Measurements from ENCODE around the gene PPP1CC.
A peak's percentile ranks its signal among the peaks of the same experiment; 100 is the strongest.

Gene PPP1CC

DNA sequence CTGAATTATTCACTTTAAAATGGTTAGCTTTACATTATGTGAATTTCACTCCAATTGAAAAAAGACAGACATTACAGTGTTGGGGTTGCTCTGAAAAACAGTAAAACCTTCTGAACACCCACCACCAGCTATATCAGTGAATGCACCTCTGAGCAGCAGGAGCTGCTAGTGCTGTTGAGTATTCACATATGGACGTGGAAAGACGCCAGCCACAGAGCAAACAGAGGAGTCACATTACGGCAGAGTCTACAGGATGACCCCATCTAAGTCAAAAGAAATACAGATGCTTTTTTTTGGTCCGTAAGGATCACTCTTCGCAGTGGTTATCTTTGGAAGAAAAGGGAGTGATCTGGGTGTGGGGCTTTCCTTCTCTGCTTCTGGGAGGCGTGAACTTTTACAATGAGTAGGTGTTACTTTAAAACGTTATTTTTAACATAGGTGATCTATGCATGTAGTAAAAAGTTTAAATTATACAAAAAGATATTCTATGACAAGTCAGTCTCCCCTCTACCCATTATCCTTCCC lies 58.3 kb downstream of the PPP1CC start:
- no peak for DNase-seq

DNA sequence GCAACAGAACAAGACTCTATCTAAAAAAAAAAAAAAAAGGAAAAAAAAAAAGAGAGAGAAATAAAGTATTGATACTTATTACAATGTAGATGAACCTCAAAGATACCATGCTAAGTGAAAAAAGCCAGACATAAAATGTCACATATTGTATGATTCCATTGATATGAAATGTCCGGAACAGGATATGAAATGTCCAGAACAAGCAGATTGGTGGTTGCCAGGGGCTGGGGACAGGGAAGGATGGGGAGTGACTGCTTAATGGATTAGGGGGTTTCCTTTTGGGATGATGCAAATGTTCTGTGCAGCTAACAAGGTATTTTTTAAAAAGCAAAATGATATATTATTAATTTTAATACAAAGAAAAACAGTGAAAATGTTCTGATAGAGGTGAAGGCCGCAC lies 58.8 kb downstream of the PPP1CC start:
- DNase-seq = no peak

DNA sequence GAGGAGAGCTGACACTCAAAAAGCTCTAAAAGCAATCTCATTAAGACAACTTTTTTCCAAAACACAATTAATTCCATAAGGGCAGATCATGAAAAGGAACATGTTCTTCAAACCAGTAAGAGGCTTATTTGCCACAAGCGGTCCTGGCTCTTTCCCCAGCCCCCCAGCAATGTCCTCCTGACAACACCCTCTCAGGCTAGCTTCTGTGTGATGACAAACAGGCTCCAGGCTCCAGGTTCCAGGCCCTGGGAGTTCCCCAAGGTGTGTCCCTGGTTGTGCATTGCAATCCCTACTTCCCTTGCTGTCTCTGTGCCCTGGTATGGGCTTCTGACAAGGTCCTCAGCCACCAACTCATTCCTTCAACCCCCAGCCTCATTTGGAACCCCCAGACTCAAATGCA lies 62.7 kb downstream of the PPP1CC start:
- DNase-seq = no peak

DNA sequence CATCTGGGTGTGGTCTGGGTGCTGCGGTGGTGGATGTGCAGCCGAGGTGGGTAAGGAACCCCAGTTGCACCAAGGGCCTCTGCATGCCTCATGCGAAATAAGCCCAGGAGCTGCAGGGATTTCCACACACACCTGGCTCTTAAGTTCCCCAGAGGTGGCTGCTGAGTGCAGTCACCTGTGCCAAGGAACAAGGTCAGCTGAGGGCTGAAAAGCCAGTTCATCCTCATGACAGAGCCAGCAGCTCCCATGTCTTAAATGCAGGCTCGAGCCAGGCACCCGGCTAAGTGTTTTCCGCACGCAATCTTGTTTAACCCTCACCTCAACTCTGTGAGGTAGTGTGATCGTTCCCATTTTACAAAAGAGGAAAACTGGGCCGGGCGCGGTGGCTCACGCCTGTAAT lies 63.5 kb downstream of the PPP1CC start:
- DNase-seq = no peak

DNA sequence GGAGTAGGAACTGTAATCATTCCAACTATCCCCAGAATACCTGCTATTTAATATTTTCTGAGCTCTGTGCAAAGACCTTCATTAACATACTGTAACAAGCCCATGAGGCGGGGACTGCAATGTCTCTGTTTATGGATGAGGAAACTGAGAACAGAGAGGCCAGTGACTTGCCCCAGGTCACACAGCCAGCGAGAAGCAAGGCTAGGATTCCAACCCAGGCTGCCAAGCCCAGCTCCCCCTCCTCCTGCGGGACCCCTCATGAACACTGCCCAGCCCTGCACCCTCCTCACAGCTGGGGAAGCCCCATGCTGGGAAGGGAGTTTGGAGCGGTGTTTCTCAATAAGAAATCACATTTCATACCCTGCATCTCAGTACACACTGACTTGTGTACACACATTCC lies 64.7 kb downstream of the PPP1CC start:
- no peak for DNase-seq

DNA sequence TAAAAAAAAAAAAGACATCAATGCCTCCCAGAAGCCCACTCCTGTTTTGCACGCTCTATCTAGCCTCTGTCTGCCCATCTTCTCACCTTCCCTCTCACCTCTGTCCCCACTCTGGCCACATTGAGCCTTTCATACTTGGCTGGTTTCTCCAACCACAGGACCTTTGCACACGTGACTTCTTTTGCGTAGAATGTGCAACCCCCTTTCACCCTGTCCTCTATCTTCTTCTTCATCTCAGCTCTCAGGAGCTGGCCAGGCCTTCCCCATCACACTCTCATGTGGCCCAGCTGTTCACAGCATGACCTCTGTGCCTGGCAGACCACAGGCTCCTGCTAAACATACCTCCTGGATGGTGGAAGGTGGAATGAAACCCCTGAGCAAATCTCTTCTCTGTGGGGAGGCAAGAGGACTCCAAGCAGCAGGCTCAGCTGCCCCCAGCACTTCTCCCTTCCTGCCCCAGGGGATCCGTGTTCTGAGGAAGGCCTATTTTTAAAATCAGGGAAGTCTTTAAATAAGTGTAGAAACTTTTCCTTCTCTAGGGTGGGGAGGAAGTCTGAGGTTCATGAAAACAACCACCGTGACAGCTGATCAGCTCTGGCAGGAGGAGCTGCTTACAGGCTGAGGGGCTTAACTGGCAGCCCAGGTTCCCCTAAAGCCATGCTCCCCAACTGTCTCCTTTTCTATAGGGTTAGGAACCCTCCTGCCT lies 65.3 kb downstream of the PPP1CC start:
- DNase-seq = no peak

DNA sequence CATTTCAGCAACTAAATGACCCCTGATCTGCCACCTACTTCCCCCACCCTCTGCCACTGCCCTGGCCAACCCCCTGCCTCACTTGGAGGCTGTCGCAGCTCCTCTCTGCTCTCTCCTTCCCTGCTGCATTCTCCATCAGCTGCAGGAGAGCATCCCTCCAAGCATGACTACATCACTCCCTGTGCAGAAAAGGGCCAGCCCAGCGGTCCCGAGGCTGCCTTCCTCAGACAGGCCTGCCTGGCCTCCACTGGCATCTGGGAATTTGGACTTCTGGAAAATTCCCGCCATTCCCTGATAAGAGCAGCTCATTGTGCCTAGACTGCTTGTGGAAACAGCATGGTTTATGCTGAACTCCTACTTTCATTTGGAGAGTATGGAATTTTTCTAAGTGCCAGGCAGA lies 66.5 kb downstream of the PPP1CC start:
- DNase-seq = no peak

GRCh38 chr12:110670161-110670701 lies 72.5 kb downstream of the PPP1CC start:
- peak in 1 of 2 donors; percentile 38 for DNase-seq

Data from stimulated activated CD4-positive, alpha-beta T cell treated with anti-CD3 and anti-CD28 coated beads, Interleukin-2, amount 100 ng/mL, for 48 hours (primary cell).